Prostate gland (tissue), 2 donors: ENCODE measurements around the gene RNF222. TPM values are rescaled to one million over a fixed set of nuclear protein-coding genes. Genes with fewer than 3 reads are reported as not detected.

Source experiments
- DNase-seq: peaks from one replicate; pipeline ENCODE4 v3.0.0-alpha.2; 2019; ENCODE audit warnings: low spot score
- H3K27ac ChIP-seq, 2 donors: fragments of 200-600 bp; sonication (generic); 2 replicates each; pipeline ENCODE4 v1.5.1; 2017 to 2019
- H3K27me3 ChIP-seq: fragments of 200-600 bp; sonication (generic); replicated peaks from 2 replicates; pipeline ENCODE4 v1.5.1; 2019; ENCODE audit not compliant: insufficient read depth
- H3K36me3 ChIP-seq, 2 donors: fragments of 200-600 bp; sonication (generic); 1 replicate in 1 of 2; 2 replicates in 1 of 2; pipeline versions ENCODE4 v1.5.1 to v1.8.1; 2017 to 2019
- H3K4me1 ChIP-seq: fragments of 200-600 bp; sonication (generic); replicated peaks from 2 replicates; pipeline ENCODE4 v1.5.1; 2019
- H3K4me3 ChIP-seq, 2 donors: fragments of 200-600 bp; sonication (generic); 2 replicates each; pipeline ENCODE4 v1.5.1; 2017 to 2019
- H3K9me3 ChIP-seq: fragments of 200-600 bp; sonication (generic); 2 replicates; pipeline ENCODE4 v1.5.1; 2017
- POLR2A ChIP-seq: fragments of 450-650 bp; IDR thresholded peaks from one replicate; pipeline ENCODE4 v1.6.1; 2016; ENCODE audit warnings: antibody characterized with exemption, mild to moderate bottlenecking
- POLR2AphosphoS5 ChIP-seq: sonication (generic); formaldehyde crosslinking; IDR thresholded peaks from one replicate; pipeline ENCODE4 v1.6.1; 2017; ENCODE audit warnings: antibody characterized with exemption
- WGBS: methylation state at CpG from one replicate; pipeline ENCODE4 v1.1.5; 2018; 5-methylcytosine and 5-hydroxymethylcytosine counted together
- intact Hi-C: fragments of 100-400 bp; cut with DNase I; formaldehyde crosslinking; loops from one replicate; pipeline ENCODE4 v1.14.2; 2022
- total RNA-seq, 2 donors: library from RNA; depleted of rRNA; stranded (reverse); fragments of >200 nt; gene quantifications; one replicate each; pipeline ENCODE4 v1.1.0, GENCODE V29; 2016
- TF ChIP-seq, protein P1 (sequence below), 4 experiments: fragments of 200-600 bp in 2 of 4; fragments of 450-650 bp in 2 of 4; sonication (generic) in 2 of 4; IDR thresholded peaks; 1 replicate in 3 of 4; 2 replicates in 1 of 4; pipeline ENCODE4 v1.5.1; 2016 to 2019; ENCODE audit warnings: antibody characterized with exemption in 4 of 4, mild to moderate bottlenecking in 2 of 4, moderate library complexity in 2 of 4

Gene RNF222
- total RNA-seq, 2 donors from 2014 or later, result not detected

DNA sequence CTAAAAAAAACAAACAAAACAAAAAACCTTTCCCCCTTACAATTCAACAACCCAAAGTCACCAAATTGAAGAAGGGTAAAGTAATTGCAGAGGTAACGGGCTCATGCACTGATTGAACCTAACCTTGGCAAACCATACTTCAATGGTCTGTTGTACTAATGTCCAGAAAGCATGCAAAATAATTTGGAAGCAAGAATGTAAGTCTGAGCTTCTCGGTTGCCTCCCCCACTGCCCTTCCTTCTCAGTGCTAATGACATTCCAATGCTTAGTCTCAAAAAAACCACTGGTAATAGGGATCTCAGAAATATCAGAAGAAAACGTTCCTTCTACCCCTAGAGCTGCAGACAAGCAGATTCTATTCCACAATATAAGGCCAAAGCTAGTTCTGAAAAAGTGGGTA is 36.9 kb downstream of the RNF222 start:
- no peak overlapping the region for H3K27ac ChIP-seq

DNA sequence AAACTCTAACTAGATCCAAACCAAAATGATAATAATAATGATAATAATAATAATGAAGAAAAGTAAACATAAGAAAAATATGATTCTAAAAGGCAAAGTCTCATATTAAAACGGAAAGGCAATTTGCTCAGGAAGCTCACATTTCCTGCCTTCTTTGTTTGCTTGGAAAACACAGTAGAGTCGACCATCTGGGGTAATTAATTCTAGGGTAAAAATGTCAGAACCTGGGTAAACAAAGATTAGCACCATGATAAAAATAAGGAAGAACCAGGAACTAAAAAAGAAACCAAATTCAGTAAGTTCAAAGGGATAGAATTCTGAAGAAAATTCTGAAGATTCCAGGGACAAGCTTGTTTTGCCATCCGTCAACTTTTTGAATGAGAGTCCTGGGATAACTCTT is 37.4 kb downstream of the RNF222 start:
- H3K27me3 ChIP-seq, result no peaks in the 10 kb centered on the region
- H3K4me3 ChIP-seq, result no peak overlapping the region
- no peaks in the 10 kb centered on the region for H3K9me3 ChIP-seq
- H3K27ac ChIP-seq, result no peak overlapping the region
- WGBS, result 25% methylated on average over 3 of the region's 3 CpGs
- intact Hi-C loops, result no loop called here
- H3K36me3 ChIP-seq, result no peaks in the 10 kb centered on the region
- H3K4me1 ChIP-seq, result no peaks in the 10 kb centered on the region
- DNase-seq, result no peak
- TF ChIP-seq POLR2A, result no peak
- TF ChIP-seq, protein P1, sequence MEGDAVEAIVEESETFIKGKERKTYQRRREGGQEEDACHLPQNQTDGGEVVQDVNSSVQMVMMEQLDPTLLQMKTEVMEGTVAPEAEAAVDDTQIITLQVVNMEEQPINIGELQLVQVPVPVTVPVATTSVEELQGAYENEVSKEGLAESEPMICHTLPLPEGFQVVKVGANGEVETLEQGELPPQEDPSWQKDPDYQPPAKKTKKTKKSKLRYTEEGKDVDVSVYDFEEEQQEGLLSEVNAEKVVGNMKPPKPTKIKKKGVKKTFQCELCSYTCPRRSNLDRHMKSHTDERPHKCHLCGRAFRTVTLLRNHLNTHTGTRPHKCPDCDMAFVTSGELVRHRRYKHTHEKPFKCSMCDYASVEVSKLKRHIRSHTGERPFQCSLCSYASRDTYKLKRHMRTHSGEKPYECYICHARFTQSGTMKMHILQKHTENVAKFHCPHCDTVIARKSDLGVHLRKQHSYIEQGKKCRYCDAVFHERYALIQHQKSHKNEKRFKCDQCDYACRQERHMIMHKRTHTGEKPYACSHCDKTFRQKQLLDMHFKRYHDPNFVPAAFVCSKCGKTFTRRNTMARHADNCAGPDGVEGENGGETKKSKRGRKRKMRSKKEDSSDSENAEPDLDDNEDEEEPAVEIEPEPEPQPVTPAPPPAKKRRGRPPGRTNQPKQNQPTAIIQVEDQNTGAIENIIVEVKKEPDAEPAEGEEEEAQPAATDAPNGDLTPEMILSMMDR (IDR thresholded peaks at IDR 0.05), result no peak
- no peak for TF ChIP-seq POLR2AphosphoS5

More for the DNA sequence above, 36.9 kb downstream of the RNF222 start:
- TF ChIP-seq POLR2A, result no peak
- TF ChIP-seq POLR2AphosphoS5, result no peak
- TF ChIP-seq, protein P1 (IDR thresholded peaks at IDR 0.05), result no peak
- Histone ChIP-seq H3K27me3 (no peaks in the 10 kb centered on the region), H3K36me3 (no peaks in the 10 kb centered on the region), H3K4me3 (no peak overlapping the region), H3K9me3 (no peaks in the 10 kb centered on the region), H3K4me1 (no peaks in the 10 kb centered on the region)
- no peak for DNase-seq
- WGBS, result 34% methylated on average over 3 of the region's 3 CpGs
- intact Hi-C loops, result no loop called here

DNA sequence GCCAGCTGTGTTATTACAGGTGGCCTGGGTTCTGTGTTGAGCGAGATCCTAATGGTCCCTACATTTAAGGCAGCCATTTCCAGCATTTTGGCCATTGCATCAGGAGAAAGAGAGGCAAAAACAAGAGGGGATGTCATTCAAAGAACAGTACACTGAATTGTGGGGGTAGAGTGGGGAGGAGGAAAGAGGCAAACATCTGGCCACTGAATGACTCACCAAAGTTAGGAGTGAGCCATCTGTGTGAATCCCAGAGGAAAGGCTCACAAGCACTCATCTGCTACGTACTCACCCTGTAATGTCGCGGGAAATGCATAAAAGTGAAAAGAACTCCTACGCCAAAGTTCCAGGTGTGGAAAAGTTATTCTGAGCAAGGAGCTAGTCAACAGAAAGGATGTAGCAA is 37.9 kb downstream of the RNF222 start:
- 50% methylated on average over 5 of the region's 5 CpGs for WGBS
- H3K27me3 ChIP-seq, result no peaks in the 10 kb centered on the region
- DNase-seq, result no peak
- H3K9me3 ChIP-seq, result no peaks in the 10 kb centered on the region
- intact Hi-C loops, result no loop called here
- H3K36me3 ChIP-seq, result no peaks in the 10 kb centered on the region
- H3K27ac ChIP-seq, result no peak overlapping the region
- TF ChIP-seq, protein P1 (IDR thresholded peaks at IDR 0.05), result no peak
- TF ChIP-seq POLR2A (no peak), POLR2AphosphoS5 (no peak)
- no peaks in the 10 kb centered on the region for H3K4me1 ChIP-seq
- H3K4me3 ChIP-seq, result no peak overlapping the region

DNA sequence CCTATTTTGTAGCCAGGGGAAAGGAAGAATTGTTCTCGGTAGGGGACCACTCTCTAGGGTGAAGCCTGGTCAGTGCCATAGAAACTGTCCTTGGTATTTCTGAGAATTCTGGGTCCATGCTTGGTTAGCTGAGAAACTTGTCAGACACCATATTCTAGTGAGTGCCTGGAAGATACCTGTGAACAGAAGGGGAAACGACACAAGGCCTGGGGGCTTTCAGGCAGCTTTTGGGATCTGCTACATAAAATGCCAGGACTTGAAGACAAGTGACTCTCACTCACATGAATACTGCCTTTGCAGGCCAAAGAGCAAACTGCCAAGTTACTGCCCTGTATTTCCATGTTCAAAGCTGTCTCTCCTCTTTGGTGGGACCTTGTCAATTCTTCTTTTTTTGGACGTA is 39.7 kb downstream of the RNF222 start:
- WGBS, result 94% methylated on average over 3 of the region's 3 CpGs
- Histone ChIP-seq H3K4me1 (no peaks in the 10 kb centered on the region), H3K27ac (no peak overlapping the region), H3K9me3 (no peaks in the 10 kb centered on the region), H3K27me3 (no peaks in the 10 kb centered on the region), H3K4me3 (no peak overlapping the region), H3K36me3 (no peaks in the 10 kb centered on the region)
- intact Hi-C loops, result no loop called here
- no peak for DNase-seq
- TF ChIP-seq POLR2AphosphoS5 (no peak), POLR2A (no peak)

DNA sequence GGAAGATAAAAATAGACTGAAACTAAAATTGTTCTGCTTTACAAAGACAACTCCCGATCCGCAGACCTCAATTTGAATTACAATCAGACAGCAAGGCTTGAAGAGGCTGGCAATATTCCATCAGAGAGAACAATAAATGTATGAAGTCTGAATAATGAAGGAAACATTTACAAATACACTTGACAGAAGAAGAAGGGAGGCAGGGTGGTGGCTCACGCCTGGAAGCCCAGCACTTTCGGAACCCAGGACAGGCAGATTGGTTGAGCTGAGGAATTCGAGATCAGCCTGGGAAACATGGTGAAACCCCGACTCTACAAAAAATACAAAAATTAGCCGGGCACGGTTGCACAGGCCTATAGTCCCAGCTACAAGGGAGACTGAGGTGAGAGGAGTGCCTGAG is 43.4 kb downstream of the RNF222 start:
- Histone ChIP-seq H3K36me3 (no peaks in the 10 kb centered on the region), H3K9me3 (no peaks in the 10 kb centered on the region)
- intact Hi-C loops, result no loop called here

More for the DNA sequence above, 43.4 kb downstream of the RNF222 start:
- Histone ChIP-seq H3K27ac (no peak overlapping the region), H3K27me3 (no peaks in the 10 kb centered on the region), H3K4me1 (no peaks in the 10 kb centered on the region), H3K4me3 (no peak overlapping the region)
- TF ChIP-seq, protein P1 (IDR thresholded peaks at IDR 0.05), result no peak
- TF ChIP-seq POLR2A (no peak), POLR2AphosphoS5 (no peak)
- no peak for DNase-seq
- 75% methylated on average over 8 of the region's 8 CpGs for whole genome bisulfite sequencing
